NCI-H524 (cell line): Measurements from ENCODE around the gene DMD.
"Not testable (repeated sequence)": the region's sequence is repeated elsewhere in the genome, so short reads cannot be mapped to it uniquely, and the experiment has no call there.

Experiments used
- DNase-seq, 2 experiments: peaks; one replicate each; lab custom pipeline; 2025; lab: John Stamatoyannopoulos, UW

The DMD gene

DNA sequence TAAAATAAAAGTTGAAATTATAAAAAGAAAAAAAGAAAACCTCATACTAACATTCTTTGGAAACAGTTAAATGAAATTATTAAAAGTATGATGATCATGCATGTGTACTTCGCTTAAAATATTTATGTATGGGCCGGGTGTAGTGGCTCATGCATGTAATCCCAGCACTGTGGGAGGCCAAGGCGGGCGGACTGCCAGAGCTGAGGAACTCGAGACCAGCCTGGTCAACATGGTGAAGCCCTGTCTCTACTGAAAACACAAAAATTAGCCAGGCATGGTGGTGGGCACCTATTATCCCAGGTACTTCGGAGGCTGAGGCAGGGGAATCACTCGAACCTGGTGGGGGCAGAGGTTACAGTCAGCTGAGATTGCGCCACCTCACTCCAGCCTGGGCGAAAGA, 1187.3 kb downstream of the DMD start:
- DNase-seq, result no peak

DNA sequence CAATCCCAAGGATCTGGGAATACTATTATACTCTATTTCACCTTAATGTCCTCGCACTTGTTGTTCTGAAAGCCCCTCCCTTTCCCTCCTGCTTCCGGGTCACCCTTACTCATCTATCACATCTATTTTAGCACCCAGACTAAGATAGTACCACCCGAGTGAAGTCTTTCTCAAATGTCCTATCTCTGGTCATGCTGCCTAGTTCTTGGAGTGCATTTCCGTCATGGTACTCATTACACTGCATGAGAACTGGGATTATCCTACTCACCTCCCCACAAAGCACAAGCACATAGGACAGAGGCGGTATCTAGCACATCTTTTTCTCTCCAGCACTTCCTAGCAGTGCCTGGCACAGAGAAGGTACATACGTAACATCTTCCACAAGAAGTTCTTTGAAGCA, 1195.2 kb downstream of the DMD start:
- DNase-seq, result no peak

GRCh38 chrX:32010948-32011347, 1200.4 kb downstream of the DMD start:
- DNase-seq, result no peak

DNA sequence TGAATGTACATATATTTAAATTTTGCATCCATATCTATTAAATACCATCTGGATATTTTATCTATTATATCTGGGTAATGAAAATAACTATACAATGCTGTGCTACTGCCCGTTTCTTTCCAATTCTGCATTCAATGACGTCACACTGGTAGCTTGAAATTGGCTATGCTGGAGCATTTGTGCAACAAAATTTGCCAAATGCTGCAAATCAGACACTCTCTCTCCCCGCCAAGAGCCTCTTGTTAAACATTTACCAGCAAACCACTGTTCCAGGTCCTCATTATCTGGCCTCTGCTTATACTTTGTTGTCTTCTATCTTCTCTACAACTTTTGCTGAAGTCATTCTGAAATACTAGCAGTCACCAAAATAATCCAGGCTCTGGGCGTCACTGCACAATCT, 1201.1 kb downstream of the DMD start:
- DNase-seq, result no peak

GRCh38 chrX:31993637-31994036, 1217.7 kb downstream of the DMD start:
- no peak for DNase-seq

- no peak for DNase-seq
These were observed 1222.4 kb downstream of the DMD start for GRCh38 chrX:31988975-31989374.

DNA sequence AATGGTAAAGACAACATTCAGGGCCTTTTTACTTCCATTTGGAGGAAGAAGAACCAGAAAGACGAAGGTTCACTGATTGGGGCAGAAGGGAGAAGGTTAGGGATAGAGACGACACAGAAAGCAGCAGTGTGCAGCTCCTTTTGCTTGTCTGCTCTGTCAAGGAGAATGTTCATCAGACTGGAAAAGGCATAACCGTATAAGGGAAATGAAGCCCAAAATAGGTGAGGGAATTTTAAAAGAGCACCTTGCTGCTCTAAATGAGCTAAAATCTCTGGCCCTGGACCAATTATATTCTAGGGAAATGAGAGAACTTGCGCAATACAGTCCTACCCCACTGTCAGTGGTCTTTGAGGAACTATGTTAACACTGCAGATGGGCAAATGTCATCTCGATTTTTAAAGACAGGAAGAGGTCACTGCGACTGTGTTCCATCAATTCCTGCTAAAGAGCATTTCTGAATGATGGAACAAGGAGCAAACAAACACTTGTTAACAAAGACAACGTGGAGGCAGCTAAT, 1229.7 kb downstream of the DMD start:
- no peak for DNase-seq

DNA sequence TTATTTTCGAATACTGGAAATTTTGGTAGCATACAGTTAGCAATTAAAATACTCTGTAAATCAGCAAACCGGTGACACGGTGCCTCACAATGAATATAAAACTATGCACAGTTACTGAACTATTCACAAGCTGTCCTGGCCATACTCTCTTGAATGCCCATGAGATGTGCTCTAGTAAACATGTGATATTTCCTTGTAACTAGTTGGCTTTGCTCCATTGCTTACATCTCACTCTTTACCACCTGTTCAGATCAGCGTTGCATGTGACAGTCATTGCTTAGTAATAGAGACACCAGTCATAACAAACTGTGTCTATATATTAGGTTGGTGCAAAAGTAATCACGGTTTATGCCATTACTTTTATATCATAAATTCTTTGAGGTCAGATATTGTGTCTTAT, 1241.6 kb downstream of the DMD start:
- DNase-seq, result no peak

DNA sequence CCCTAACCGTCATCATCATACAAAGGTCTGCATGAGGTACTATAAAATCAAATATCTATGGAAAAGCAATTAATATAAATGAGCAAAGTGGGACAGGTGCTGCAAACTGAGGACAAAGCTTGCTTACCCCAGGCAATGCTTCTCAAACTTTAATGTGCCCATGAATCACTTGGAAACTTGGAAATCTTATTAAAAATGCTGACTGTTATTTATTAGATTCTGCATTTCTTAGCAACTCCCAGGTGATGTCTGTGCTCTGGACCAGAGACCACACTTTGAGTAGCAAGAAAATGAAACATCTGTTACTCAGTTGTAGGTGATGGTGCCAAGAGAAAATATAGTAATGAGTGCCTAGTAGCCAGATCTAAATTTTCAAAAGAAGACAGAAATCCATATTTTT, 1249.1 kb downstream of the DMD start:
- no peak for DNase-seq

- no peak for DNase-seq
These were observed 1276.4 kb downstream of the DMD start for GRCh38 chrX:31934842-31935370.

- DNase-seq, result no peak
These were observed 1277.3 kb downstream of the DMD start for GRCh38 chrX:31934015-31934414.

DNA sequence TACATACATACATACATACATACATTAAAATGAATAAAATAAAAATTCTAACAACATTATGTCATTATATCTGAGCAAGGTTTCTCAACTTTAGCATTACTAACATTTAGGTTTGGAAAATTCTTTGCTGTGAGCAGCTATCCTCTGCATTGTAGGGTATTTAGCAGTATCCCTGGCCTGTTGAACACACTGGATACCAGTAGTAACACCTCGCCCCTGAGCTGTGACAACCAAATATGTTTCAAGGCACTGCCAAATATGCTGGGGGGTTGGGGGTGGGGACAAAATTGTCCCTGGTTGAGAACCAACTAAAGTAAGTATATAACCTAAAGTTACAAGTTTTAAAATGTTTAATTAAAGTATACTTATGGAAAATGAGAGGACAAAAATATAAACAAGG, 1278.6 kb downstream of the DMD start:
- no peak for DNase-seq

GRCh38 chrX:31932320-31932719, 1279.0 kb downstream of the DMD start:
- DNase-seq, result not testable (repeated sequence)

GRCh38 chrX:31931225-31931624, 1280.1 kb downstream of the DMD start:
- DNase-seq, result no peak

DNA sequence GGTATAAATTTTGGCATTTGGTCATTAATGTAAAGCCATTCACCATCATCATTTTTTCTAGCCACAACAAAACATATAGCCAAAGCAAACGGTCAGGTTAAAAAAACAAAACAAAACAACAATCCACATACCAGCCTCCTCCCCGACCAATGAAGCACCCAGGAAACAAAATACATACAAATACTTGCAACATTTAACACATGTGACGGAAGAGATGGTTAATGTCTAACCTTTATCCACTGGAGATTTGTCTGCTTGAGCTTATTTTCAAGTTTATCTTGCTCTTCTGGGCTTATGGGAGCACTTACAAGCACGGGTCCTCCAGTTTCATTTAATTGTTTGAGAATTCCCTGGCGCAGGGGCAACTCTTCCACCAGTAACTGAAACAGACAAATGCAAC, 1282.0 kb downstream of the DMD start:
- no peak for DNase-seq

DNA sequence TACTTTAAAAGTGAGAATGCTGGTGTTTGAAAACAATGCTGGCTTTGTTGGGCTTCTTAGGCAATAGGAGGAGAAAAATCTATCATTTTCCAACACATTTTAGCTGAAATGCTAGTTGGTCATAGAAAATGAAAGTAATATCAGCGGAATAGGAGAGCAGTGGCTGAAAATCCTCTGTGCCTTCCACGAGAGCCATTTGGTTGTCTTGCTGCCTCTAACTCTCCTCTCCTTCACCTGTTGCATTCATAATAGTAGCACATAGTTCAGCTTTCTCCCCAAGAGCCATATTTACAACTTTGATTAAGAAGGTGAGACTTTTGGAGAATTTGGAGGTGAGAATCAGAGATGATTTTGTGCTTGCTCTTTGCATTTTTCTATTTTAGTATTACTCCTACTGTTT, 1290.1 kb downstream of the DMD start:
- DNase-seq, result no peak

- no peak for DNase-seq
These were observed 1301.3 kb downstream of the DMD start for GRCh38 chrX:31909850-31910572.

- no peak for DNase-seq
These were observed 1317.2 kb downstream of the DMD start for GRCh38 chrX:31894152-31894551.

GRCh38 chrX:31893525-31893924, 1317.8 kb downstream of the DMD start:
- no peak for DNase-seq

GRCh38 chrX:31889088-31889487, 1322.3 kb downstream of the DMD start:
- no peak for DNase-seq

- DNase-seq, result no peak
These were observed 1326.8 kb downstream of the DMD start for GRCh38 chrX:31884535-31884934.

GRCh38 chrX:31872007-31872406, 1339.3 kb downstream of the DMD start:
- no peak for DNase-seq

DNA sequence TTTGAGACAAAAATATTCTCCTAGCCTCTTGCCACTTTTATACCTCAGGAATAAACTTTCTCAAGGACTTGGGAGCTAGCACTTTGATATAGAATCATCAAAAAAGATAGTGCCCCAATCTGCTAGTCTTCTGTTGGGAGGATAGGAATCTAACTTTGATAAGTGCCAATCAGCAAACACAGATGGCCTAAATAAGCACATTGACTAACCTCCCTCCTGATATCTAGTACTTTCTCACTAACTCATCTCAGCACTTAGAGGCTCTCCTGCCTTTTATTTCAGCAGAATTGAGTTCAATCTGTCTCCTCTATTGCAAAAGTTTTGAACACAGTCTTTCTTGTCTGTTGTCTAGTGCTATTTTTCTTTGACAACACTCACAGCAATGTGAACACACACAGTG, 1341.1 kb downstream of the DMD start:
- no peak for DNase-seq

GRCh38 chrX:31860686-31861085, 1350.7 kb downstream of the DMD start:
- DNase-seq, result no peak
